ENCODE measurements around the gene ID3. TPM values are rescaled to one million over a fixed set of nuclear protein-coding genes. Genes with fewer than 3 reads are reported as not detected.
A peak's percentile ranks its signal among the peaks of the same experiment; 100 is the strongest.
"Not testable (repeated sequence)": the region's sequence is repeated elsewhere in the genome, so short reads cannot be mapped to it uniquely, and the experiment has no call there.

ID3 gene
- polyA plus RNA-seq, 1 experiment = 15.3 TPM

- TF ChIP-seq CTCF (IDR thresholded peaks at IDR 0.05; ENCODE audit: low read depth, low read length) = no peak
- ChIA-PET POLR2A (interaction anchor here (0.9 kb wide), 1 partner anchor 31 kb away, joined by 4 read pairs; the partner anchor contains the start of gene ID3), CTCF (no interaction called here)
- no peak for DNase-seq (ENCODE audit: low read depth, low spot score)
- H3K9me3 ChIP-seq (ENCODE audit: control insufficient read depth, insufficient read depth, low read length) = no peaks in the 10 kb centered on the region; the same call in 1 of the 2 replicates
- no peaks in the 10 kb centered on the region for H3K27me3 ChIP-seq (ENCODE audit: control insufficient read depth, insufficient read depth, low read length)
- no peak overlapping the region for H3K4me3 ChIP-seq (ENCODE audit: low read depth, low read length)
- H3K27ac ChIP-seq (ENCODE audit: low read depth, low read length) = no peak overlapping the region
Measured at GRCh38 chr1:23589585-23589986, 30.3 kb upstream of the ID3 start.

- TF ChIP-seq CTCF (IDR thresholded peaks at IDR 0.05; ENCODE audit: low read depth, low read length) = no peak
- H3K4me3 ChIP-seq (ENCODE audit: low read depth, low read length) = no peak overlapping the region
- no peak overlapping the region for H3K27ac ChIP-seq (ENCODE audit: low read depth, low read length)
- CTCF ChIA-PET = no interaction called here
- POLR2A ChIA-PET = interaction anchor here (0.9 kb wide), 1 partner anchor 30 kb away, joined by 4 read pairs; the partner anchor contains the start of gene ID3
- no peaks in the 10 kb centered on the region for H3K27me3 ChIP-seq (ENCODE audit: control insufficient read depth, insufficient read depth, low read length)
- no peaks in the 10 kb centered on the region; the same call in 1 of the 2 replicates for H3K9me3 ChIP-seq (ENCODE audit: control insufficient read depth, insufficient read depth, low read length)
- DNase-seq (ENCODE audit: low read depth, low spot score) = no peak
Measured at GRCh38 chr1:23588749-23589548, 29.6 kb upstream of the ID3 start.

- Histone ChIP-seq H3K4me3 (ENCODE audit: low read depth, low read length) (no peak overlapping the region), H3K27me3 (ENCODE audit: control insufficient read depth, insufficient read depth, low read length) (no peaks in the 10 kb centered on the region), H3K27ac (ENCODE audit: low read depth, low read length) (peak overlapping the region; percentile 95), H3K9me3 (ENCODE audit: control insufficient read depth, insufficient read depth, low read length) (no peaks in the 10 kb centered on the region)
- CTCF ChIA-PET = interaction anchor here (1.5 to 2.3 kb wide), 3 partner anchors 31 to 52 kb away, joined by 4 to 8 read pairs (median 7); no protein-coding TSS in a partner anchor
- TF ChIP-seq CTCF (IDR thresholded peaks at IDR 0.05; ENCODE audit: low read depth, low read length) = no peak
- DNase-seq (ENCODE audit: low read depth, low spot score) = peak; percentile 84
- POLR2A ChIA-PET = interaction anchor here (0.6 to 2.4 kb wide), 3 partner anchors 8 to 65 kb away, joined by 4 to 22 read pairs (median 15); partner anchors contain the start of gene ID3
Measured at GRCh38 chr1:23585321-23586022, 26.2 kb upstream of the ID3 start.

GRCh38 chr1:23583727-23584126 is 24.4 kb upstream of the ID3 start:
- DNase-seq (ENCODE audit: low read depth, low spot score); H3K9me3 ChIP-seq (ENCODE audit: control insufficient read depth, insufficient read depth, low read length); H3K4me3 ChIP-seq (ENCODE audit: low read depth, low read length); POLR2A ChIA-PET; H3K27me3 ChIP-seq (ENCODE audit: control insufficient read depth, insufficient read depth, low read length); H3K27ac ChIP-seq (ENCODE audit: low read depth, low read length): not testable (repeated sequence)
- CTCF ChIA-PET = interaction anchor here (1.7 to 2.3 kb wide), 2 partner anchors 51 to 53 kb away, joined by 7 to 8 read pairs; no protein-coding TSS in a partner anchor

GRCh38 chr1:23582820-23583219 is 23.5 kb upstream of the ID3 start:
- TF ChIP-seq CTCF (IDR thresholded peaks at IDR 0.05; ENCODE audit: low read depth, low read length) = no peak
- no peak overlapping the region for H3K27ac ChIP-seq (ENCODE audit: low read depth, low read length)
- CTCF ChIA-PET = interaction anchor here (2.2 kb wide), 1 partner anchor 52 kb away, joined by 11 read pairs; no protein-coding TSS in a partner anchor
- POLR2A ChIA-PET = interaction anchor here (1.0 kb wide), 1 partner anchor 28 kb away, joined by 3 read pairs; no protein-coding TSS in a partner anchor
- H3K4me3 ChIP-seq (ENCODE audit: low read depth, low read length) = no peak overlapping the region
- H3K9me3 ChIP-seq (ENCODE audit: control insufficient read depth, insufficient read depth, low read length) = no peaks in the 10 kb centered on the region
- no peaks in the 10 kb centered on the region for H3K27me3 ChIP-seq (ENCODE audit: control insufficient read depth, insufficient read depth, low read length)
- no peak for DNase-seq (ENCODE audit: low read depth, low spot score)

All from AG04450 (cell line).